ENCODE measurements around the gene PLA2G4D.

Gene PLA2G4D

DNA sequence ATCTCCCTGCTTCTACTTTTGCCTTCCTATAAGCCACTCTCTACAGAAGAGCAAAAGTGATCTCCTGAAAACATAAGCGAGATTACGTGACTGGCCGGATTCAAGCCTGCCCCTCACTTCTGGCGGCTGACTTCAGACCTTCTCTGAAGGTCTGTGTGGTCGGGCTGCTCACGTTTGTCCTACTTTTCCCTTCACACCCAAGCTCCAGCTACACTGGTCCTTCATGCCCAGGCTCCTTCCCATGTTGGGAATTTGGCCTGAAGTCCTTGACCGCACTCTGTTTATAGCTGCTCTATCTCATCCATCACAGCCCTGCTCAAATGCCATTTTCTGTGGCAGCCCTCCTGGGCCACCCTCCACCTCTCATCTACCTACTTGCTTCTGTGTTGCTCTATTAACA lies 66.8 kb downstream of the PLA2G4D start:
- Histone ChIP-seq H3K36me3 (ENCODE audit: control insufficient read depth, insufficient read depth, low read length) (no peaks in the 10 kb centered on the region), H3K27me3 (ENCODE audit: control insufficient read depth, insufficient read depth, low read length) (no peaks in the 10 kb centered on the region), H3K4me1 (peaks cover 3% of the 10 kb centered on the region), H3K4me3 (ENCODE audit: low read depth, low read length) (no peak overlapping the region), H2AFZ (no peak overlapping the region), H3K9ac (no peak overlapping the region), H3K27ac (no peak overlapping the region), H3K4me2 (ENCODE audit: low read length) (no peak overlapping the region), H3K9me3 (ENCODE audit: control insufficient read depth, low read length) (no peaks in the 10 kb centered on the region), H3K79me2 (no peaks in the 10 kb centered on the region)
- TF ChIP-seq, protein P1, sequence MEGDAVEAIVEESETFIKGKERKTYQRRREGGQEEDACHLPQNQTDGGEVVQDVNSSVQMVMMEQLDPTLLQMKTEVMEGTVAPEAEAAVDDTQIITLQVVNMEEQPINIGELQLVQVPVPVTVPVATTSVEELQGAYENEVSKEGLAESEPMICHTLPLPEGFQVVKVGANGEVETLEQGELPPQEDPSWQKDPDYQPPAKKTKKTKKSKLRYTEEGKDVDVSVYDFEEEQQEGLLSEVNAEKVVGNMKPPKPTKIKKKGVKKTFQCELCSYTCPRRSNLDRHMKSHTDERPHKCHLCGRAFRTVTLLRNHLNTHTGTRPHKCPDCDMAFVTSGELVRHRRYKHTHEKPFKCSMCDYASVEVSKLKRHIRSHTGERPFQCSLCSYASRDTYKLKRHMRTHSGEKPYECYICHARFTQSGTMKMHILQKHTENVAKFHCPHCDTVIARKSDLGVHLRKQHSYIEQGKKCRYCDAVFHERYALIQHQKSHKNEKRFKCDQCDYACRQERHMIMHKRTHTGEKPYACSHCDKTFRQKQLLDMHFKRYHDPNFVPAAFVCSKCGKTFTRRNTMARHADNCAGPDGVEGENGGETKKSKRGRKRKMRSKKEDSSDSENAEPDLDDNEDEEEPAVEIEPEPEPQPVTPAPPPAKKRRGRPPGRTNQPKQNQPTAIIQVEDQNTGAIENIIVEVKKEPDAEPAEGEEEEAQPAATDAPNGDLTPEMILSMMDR (IDR thresholded peaks at IDR 0.05), result no peak

DNA sequence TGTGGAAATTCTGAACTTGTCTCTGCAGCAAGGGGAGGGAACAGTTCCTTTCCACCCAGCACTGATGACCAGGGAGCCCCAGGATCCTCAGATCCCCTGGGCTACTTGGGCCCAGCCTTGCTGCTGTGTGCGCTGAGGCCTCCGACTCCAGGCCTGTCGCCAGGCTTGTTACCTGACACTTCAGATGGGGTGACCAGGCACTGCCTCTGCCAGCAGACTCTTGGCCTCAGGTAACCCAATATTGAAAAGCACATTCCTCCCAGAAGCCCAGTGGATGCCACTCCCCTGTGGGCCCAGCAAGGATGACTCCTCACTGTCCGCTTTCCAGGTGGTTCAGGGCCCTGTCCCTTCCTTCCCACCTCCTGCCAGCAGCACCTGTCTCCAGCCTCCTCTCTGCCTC lies 70.1 kb downstream of the PLA2G4D start:
- peak overlapping the region; percentile 50 for H2AFZ ChIP-seq
- no peak overlapping the region for H3K4me3 ChIP-seq (ENCODE audit: low read depth, low read length)
- peak overlapping the region; percentile 51 for H3K27ac ChIP-seq

DNA sequence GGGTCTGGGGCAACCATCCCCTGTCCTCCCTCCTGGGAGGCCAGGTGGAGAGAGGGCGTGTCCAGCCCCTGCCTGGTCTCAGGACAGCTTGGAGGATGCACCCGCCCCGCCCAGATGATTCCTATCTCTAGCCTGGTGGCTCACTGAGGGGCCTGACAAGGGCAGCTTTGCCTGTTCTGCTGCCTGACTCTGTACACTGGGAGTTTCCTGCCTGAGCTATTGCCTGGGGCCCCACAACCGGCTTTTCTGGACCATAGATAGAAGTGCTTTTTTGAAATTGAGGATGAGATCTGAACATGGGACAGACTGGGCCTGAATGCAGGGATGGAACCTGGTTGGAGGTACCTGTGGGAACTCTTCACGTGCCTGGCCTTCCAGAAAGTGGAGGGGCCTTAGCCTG lies 72.8 kb downstream of the PLA2G4D start:
- Histone ChIP-seq H3K4me3 (ENCODE audit: low read depth, low read length) (no peak overlapping the region), H3K4me1 (peaks cover 3% of the 10 kb centered on the region), H3K79me2 (no peaks in the 10 kb centered on the region), H3K36me3 (ENCODE audit: control insufficient read depth, insufficient read depth, low read length) (no peaks in the 10 kb centered on the region), H3K4me2 (ENCODE audit: low read length) (no peak overlapping the region), H3K9me3 (ENCODE audit: control insufficient read depth, low read length) (no peaks in the 10 kb centered on the region), H3K9ac (no peak overlapping the region), H2AFZ (no peak overlapping the region), H3K27me3 (ENCODE audit: control insufficient read depth, insufficient read depth, low read length) (no peaks in the 10 kb centered on the region), H3K27ac (no peak overlapping the region)
- TF ChIP-seq, protein P1 (IDR thresholded peaks at IDR 0.05), result no peak

More for the DNA sequence above, 70.1 kb downstream of the PLA2G4D start:
- Histone ChIP-seq H3K9ac (no peak overlapping the region), H3K79me2 (no peaks in the 10 kb centered on the region), H3K36me3 (ENCODE audit: control insufficient read depth, insufficient read depth, low read length) (no peaks in the 10 kb centered on the region), H3K27me3 (ENCODE audit: control insufficient read depth, insufficient read depth, low read length) (no peaks in the 10 kb centered on the region), H3K4me2 (ENCODE audit: low read length) (no peak overlapping the region), H3K4me1 (peaks cover 3% of the 10 kb centered on the region), H3K9me3 (ENCODE audit: control insufficient read depth, low read length) (no peaks in the 10 kb centered on the region)
- TF ChIP-seq, protein P1 (IDR thresholded peaks at IDR 0.05), result no peak

DNA sequence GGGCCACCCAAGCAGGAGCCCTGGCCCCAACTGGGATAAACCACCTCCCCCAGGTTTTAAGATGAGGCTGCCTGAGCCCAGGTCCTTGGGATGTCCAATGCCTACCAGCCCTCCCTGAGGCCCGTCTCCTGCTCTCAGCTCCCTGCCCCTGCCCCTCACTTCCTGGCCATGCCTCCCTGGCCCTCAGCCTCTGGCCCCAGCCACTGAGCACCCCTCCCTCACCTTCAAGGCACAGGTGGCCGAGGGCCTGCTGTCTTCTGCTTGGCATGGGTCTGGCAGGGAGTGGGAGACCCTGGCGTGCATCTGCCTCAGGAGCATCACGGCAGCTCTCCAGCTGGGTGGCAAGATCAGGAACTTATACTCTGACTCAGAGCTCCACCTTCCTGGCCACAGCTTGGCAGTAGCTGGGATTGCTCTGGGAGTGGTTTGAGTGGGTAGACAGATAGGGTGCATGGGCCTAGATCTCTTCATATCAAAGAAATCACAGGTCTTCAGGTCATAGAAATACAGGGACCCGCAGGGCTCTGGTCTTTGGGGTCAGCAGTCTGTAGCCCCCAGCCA lies 73.6 kb downstream of the PLA2G4D start, which contains the start of gene PLA2G4E:
TSS of gene PLA2G4E (minus strand) at position 330 of the 561 bp plus-strand sequence. CDS start at position 318, 12 bp downstream.
- Histone ChIP-seq H3K27me3 (ENCODE audit: control insufficient read depth, insufficient read depth, low read length) (no peaks in the 10 kb centered on the region), H3K36me3 (ENCODE audit: control insufficient read depth, insufficient read depth, low read length) (no peaks in the 10 kb centered on the region), H3K4me3 (ENCODE audit: low read depth, low read length) (no peak within 1 kb of the TSS), H2AFZ (no peak within 1 kb of the TSS), H3K4me2 (ENCODE audit: low read length) (no peak within 1 kb of the TSS), H3K9me3 (ENCODE audit: control insufficient read depth, low read length) (no peaks in the 10 kb centered on the region), H3K79me2 (no peaks in the 10 kb centered on the region), H3K9ac (no peak within 1 kb of the TSS), H3K4me1 (peaks cover 3% of the 10 kb centered on the region), H3K27ac (no peak within 1 kb of the TSS)
- TF ChIP-seq, protein P1 (IDR thresholded peaks at IDR 0.05), result no peak

Measured in parathyroid adenoma (tissue), 2 donors.